Right ventricle myocardium superior (tissue), 1 donor: Measurements from ENCODE around the gene DPM3. TPM values are rescaled to one million over a fixed set of nuclear protein-coding genes. Genes with fewer than 3 reads are reported as not detected.
"Not testable (repeated sequence)": the region's sequence is repeated elsewhere in the genome, so short reads cannot be mapped to it uniquely, and the experiment has no call there.

Experiments
- ATAC-seq: fragments of 200-7000 bp; cut with Tn5 transposase; one replicate; pipeline ENCODE4 v1.9.1; 2020; ENCODE audit warnings: mild to moderate bottlenecking; ENCODE audit not compliant: poor library complexity
- DNase-seq: peaks from one replicate; pipeline ENCODE4 v3.0.0-alpha.2; 2020
- intact Hi-C: fragments of 100-400 bp; cut with DNase I; formaldehyde crosslinking; loops from one replicate; pipeline ENCODE4 v1.11.2; 2022
- long read RNA-seq: library from polyadenylated mRNA; unstranded; transcript quantifications from one replicate; pipeline ENCODE4 v2.0.0, GENCODE V29; 2021
- total RNA-seq: library from RNA; stranded (reverse); fragmentation: NEBNext Ultra II Directional; extraction: Animal tissue kit (Norgen Biotek cat#: 25700); gene quantifications from one replicate; pipeline ENCODE4 v1.2.1, GENCODE V29; 2021
- donor health status: DM: no; HTN: yes; CAD: no; lungs with severe emphysema.

The DPM3 gene, protein sequence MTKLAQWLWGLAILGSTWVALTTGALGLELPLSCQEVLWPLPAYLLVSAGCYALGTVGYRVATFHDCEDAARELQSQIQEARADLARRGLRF
- 49.4 TPM for total RNA-seq
- long read RNA-seq, transcript DPM3-203 (2 exons, 409 nt), result major isoform, 5 of 9 reads
- long read RNA-seq, partial matches to known transcripts, result 0 of 9 reads
- long read RNA-seq, other reads (novel, unspliced or antisense), result 0 of 9 reads

DNA sequence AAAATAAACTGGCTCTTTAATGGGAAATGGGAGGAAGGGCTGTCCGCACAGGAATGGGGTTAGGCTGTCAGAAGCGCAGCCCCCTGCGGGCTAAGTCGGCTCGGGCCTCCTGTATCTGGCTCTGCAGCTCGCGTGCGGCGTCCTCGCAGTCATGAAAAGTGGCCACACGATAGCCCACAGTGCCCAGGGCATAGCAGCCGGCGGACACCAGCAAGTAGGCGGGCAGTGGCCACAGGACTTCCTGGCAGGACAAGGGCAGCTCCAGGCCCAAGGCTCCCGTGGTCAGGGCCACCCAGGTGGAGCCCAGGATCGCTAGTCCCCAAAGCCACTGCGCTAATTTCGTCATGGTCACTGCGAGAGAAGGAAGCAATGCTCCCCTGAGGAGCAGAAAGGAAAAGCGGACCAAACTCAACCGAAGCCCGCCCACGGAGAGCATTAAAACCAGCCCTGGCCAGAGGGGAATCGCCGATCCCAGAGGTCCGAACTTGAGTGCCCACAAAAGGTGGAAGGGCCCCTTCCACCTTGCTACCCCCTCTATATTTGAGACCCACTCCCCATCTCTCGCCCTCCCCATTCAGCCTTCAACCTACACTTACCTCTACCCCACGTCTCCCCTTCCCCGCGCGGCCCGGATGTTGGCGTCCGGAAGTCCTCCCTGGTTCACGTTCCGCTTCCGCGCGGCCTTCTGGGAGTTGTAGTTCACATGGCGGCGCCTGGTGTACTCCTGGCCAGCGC lies at the start of gene DPM3:
Gene DPM3 (minus strand): TSS at position 637 of the 735 bp plus-strand sequence. CDS start 291 bp downstream, at position 346.
- intact Hi-C loops, result no loop called here
- peak; percentile 95 for DNase-seq
- peak; percentile 77 for ATAC-seq

DNA sequence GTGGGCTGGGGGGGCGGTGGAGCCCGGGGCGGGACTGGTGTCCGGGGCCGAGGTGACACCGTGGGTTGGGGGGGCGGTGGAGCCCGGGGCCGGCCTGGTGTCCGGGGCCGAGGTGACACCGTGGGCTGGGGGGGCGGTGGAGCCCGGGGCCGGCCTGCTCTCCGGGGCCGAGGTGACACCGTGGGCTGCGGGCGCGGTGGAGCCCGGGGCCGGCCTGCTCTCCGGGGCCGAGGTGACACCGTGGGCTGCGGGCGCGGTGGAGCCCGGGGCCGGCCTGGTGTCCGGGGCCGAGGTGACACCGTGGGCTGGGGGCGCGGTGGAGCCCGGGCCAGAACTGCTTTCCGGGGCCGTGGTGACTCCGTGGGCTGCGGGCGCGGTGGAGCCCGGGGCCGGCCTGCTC lies 49.6 kb upstream of the DPM3 start:
- intact Hi-C loops, ATAC-seq, DNase-seq: not testable (repeated sequence)

DNA sequence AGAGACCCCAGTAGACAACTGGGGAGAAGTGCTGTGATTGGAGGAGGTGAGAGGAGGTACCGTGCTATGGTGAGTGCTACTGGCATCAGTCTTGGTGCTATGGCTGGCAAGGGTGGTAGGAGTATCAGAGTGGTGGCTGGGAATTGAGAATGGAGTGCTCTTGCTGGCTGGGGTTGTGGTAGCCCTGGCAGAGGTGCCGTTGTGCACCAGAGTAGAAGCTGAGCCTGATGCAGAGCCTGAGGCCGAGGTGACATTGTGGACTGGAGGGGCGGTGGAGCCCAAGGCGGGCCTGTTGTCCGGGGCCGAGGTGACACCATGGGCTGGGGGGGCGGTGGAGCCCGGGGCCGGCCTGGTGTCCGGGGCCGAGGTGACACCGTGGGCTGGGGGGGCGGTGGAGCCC lies 47.9 kb upstream of the DPM3 start:
- DNase-seq (peak; percentile 17), ATAC-seq (no peak)
- intact Hi-C loops, result no loop called here

DNA sequence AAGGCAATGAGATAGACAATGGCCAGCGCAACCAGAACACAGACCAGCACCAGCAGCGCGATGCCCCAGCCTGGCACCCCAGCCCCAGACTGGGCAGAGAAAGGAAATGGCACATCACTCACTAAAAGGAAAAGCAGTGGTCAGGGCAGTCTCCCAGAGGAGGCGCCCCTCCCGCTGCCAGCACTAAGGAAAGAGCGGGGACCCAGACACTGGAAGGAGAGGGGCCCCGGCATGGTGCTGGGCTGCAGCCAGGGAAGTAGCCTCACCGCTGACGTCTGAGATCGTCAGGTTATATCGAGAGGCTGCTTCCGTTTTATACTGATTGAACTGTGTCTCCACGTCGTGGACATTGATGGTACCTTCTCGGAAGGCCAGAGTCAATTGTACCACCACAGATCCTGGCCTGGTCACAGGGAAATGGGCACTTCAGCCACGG lies 47.1 kb upstream of the DPM3 start:
- ATAC-seq (no peak), DNase-seq (no peak)
- intact Hi-C loops, result no loop called here

DNA sequence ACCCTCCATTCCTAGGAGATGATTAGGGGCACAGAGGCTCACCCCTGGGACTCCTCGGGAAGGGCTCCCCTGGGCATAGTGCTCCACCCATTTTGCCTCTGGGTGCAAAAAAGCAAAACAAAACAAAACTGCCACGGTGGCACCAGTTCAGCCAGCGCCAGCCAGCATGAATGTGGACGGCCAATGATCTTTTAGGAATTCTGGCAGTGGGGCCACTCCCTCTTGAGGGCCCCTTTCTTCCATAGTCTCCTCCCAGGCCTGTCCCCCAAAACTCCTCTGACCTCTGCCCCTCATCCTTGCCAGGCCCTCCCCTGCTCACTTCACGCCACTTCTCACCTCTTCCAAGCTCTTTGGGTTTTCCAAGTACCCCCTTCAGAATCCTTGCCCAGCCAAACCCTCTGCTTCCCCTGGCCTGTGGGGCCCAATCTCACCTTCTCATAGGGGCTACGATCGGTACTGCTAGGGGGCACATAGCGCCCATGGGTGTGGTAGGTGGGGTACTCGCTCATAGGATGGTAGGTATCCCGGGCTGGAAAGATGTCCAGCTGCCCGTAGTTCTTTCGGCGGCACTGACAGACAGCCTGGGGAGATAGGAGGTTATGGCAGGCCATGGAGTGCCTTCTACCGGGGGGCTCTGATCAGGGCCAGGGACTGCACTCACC lies 46.6 kb upstream of the DPM3 start:
- peak; percentile 7 for DNase-seq
- intact Hi-C loops, result no loop called here
- ATAC-seq, result no peak

DNA sequence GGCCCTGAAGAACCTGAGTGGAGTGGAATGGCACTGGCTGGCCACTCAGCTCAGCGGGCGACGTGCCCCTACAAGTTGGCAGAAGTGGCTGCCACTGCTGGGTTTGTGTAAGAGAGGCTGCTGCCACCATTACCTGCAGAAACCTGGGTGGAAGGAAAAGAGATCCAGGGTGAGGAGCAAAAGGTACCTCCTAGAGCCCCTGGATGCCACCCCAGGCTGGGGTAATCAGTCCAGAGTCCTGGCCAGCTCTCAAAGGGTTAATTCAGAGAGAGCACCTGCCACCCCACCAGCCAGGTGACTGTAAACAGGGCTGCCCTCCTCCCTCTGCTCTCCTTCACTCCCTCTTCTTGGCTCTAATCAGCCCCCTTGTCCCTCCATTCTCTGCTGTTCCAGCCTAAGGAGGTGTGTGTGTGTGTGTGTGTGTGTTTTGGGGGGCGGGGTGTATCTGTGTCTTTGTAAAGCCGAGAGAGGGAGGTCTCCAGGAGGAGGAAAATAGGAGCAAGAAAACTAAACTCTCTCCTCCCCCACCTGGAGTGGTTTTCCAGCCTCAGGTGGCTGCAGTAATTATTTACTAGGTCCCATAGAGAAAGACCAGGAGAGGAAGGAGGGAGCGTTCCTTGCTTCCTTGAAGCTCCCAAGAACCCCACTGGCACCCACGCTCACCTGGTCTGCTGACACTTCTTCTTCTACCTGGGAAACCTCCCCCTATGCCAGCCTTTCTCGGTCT lies 45.9 kb upstream of the DPM3 start:
- intact Hi-C loops, result no loop called here
- ATAC-seq (no peak), DNase-seq (no peak)

DNA sequence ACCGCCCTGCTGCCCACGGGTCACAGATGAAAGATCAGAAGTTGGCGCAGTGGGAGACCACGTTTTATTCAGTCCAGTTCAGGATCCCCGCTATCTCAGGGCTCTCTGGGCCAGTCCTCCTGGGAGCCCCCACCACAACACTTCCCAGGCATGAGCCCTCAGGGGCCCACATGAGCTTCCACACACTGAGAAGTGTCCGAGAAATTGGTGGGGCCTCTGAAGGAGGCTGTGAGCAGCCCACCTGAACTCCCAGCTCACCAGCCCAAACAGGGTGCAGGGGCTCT lies 45.4 kb upstream of the DPM3 start:
- DNase-seq (peak; percentile 21), ATAC-seq (no peak)
- intact Hi-C loops, result no loop called here

DNA sequence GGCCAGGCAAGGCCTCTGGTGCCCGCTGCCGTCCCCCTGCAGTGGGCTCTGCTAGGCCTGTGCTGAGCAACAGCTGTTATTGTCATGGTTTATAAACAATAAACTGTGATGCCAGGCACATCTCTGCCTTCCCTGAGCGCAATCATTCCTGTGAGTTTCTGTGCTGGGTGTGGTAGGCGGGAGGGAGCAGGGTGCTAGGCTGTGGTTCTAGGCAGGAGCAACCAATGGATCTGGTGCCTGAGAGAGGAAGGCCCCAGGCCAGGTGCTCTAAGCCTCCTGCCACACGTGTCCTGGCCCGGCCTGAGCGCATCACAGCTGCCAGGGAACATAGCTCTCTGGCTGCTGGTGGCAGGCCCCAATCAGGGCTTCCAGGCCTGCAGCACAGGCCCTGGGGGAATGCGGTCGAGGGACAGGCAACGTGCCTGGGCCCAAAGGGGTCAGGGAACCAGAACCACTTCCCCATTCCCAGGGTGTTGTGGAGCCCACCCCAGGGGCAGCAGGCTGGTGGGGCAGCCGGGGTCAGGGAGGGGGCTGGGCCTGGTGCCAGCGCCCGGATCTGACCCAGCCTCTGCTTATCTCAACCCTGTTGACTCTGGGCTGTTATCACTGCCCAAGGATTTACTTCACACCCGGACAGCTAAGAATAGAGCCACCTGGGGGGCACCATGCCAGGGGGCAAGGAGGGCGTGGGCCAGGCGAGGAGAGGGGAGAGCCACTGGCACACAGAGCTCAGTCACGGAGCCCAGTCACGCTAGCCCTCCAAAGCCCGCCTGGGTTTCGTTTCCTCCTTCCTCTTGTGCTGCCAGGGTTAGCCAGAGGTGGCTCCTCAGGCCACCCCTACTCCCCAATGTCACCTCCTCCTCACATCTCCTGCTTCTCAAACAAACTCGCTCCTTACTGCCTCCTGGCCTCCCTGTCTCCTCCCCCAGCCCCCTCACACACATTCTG lies 44.8 kb upstream of the DPM3 start:
- intact Hi-C loops, result no loop called here
- ATAC-seq (peak; percentile 82), DNase-seq (peak; percentile 63)

DNA sequence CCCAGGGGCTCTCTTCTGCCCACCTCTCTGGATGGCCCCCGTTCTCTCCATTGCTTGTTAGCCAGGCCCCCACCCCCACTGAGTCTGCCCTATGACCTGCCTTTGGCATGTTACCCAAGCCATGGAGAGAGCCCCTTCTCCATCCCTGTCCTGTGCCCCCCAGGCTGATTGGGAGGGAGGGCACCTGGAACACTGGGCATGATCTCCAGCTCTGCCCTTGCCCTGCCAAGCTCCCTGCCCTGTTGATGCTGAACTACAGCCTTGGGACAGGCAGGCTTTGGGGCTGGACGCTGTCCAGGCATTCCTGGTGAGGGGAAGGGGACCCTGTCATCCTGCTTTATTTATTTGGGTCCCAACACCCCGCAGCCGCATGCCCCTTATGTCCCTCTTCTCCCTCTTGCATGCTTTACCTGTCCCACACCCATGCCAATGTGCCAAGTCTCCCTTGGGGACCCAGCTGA lies 44.0 kb upstream of the DPM3 start:
- intact Hi-C loops, result no loop called here
- DNase-seq, result no peak
- ATAC-seq, result no peak

DNA sequence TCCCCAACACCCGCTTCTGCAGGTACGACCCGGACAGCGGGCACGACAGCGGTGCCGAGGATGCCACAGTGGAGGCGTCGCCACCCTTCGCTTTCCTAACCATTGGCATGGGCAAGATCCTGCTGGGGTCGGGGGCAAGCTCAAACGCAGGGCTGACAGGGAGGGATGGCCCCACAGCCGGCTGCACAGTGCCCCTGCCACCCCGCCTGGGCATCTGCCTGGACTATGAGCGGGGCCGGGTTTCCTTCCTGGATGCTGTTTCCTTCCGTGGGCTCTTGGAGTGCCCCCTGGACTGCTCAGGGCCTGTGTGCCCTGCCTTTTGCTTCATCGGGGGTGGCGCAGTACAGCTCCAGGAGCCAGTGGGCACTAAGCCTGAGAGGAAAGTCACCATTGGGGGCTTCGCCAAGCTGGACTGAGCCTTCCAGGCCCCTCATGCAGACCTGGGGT lies 43.5 kb upstream of the DPM3 start:
- DNase-seq, result peak; percentile 39
- intact Hi-C loops, result no loop called here
- no peak for ATAC-seq

DNA sequence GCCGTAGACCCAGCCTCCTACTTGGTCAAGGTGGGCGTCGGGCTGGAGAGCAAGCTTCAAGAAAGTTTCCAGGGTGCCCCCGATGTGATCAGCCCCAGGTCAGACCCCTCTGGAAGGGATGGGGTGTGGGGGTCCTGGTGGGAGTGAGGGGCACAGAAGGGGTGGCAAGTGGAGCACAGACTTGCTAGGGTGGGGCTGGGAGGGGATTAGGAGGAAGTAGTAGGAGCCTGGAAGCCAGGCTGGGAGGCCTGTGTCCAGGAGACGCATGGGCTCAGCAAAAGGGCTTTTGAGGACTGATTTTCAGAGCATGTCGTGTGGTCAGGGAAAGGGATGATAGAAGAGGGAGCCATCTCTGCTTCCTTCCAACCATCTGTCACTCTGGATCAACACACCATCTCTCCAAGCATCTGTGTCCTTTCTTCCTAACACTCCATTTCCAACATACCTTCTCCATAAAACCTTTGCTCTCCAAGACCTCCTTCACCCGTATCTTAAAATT lies 41.8 kb upstream of the DPM3 start:
- intact Hi-C loops, result no loop called here
- ATAC-seq, result no peak
- no peak for DNase-seq

DNA sequence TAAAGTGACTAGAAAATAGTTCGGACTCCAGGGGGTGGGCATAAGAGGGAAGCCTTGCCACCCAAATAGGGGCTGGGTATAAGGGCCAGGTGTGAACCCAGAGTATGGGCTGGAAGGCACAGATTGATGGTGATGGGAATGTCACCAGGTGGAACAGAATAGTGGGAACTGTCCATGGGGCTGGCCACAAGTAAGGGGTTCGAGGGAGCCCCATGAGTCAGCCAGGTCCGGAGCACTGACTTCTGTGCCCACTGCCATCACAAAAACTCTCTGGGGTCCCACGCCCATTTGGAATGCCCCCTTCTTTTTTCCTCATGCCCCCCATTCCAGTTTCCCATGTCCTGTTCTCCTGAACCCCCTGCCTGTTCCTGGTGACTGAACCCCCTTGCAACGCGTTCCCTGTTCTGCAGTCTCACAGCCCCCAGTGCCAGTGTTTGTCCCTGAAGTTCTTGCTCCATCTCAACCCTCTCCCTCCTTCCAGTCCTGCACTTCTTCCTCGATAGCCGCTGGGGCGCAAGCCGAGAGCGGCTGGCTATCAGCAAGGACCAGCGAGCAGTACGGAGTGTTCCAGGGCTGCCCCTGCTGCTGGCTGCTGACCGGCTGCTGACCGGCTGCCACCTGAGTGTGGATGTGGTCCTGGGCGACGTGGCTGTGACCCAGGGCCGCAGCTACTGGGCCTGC lies 41.2 kb upstream of the DPM3 start:
- intact Hi-C loops, result no loop called here
- DNase-seq, result peak; percentile 29

DNA sequence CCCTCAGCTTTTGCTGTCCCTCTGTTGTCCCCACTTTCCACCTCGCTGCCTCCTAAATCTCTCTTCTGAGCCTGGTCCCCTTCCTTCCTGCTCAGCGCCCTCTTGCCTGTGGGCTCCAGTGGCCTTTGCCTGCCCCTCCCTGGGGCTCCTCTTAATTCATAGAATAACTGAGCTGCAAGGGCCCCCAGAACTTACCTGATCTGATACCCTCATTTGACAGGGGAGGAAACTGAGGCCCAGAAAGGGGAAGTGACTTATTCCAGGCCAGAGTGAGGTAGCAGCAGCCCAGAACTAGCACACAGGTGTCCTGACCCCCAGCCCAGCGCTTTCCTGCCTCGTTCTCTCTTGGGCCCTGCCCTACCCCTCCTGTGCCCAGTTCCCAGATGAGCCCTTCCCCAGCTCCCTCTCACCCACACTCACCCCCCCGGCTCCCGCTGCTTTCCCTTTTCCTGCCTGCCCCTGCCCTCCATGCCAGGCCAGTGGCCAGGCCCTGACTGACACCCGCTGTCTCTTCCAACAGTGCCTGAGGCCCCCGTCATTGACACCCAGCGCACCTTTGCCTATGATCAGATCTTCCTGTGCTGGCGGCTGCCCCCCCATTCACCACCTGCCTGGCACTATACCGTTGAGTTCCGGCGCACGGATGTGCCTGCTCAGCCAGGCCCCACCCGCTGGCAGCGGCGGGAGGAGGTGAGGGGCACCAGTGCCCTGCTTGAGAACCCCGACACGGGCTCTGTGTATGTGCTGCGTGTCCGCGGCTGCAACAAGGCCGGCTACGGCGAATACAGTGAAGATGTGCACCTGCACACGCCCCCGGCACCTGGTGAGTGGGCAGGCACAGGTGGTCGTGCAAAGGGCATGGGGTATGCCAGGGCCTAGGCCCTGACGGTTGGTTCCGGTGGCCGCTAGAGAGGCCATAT lies 39.0 kb upstream of the DPM3 start:
- DNase-seq (no peak), ATAC-seq (no peak)
- intact Hi-C loops, result no loop called here

More for the DNA sequence above, 41.2 kb upstream of the DPM3 start:
- ATAC-seq, result no peak

DNA sequence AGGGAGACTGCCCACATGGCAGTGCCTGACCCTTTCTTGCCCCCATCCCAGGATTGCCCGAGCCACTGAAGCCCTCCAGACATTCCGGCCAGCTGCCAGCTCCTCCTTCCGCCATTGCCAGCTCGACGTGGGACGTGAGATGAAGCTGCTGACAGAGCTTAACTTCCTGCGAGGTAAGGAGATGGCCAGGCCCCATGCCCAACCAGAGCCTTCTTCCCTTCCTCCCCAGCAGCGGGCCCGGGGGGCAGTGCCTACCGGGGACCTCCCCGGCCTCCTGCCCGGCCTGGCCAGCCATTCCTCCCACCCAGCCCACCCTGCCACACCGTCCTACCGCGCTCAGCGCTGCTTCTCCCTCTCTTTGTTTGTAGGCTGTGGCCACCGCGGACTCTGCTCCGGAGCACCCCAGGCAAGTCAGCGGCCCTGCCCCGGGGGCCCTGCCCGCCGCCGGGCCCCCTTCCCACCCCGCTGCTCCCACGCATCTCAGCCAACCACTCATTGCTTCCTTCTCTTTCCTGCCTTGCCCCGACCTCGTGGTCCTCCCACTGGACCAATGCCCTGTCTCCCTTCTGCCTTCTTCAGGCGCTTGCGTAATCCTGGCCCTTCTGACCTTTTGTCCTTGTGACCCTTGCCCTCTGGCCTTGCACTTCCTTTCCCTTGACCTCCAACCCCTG lies 38.2 kb upstream of the DPM3 start:
- ATAC-seq, result no peak
- intact Hi-C loops, result no loop called here
- DNase-seq, result no peak

DNA sequence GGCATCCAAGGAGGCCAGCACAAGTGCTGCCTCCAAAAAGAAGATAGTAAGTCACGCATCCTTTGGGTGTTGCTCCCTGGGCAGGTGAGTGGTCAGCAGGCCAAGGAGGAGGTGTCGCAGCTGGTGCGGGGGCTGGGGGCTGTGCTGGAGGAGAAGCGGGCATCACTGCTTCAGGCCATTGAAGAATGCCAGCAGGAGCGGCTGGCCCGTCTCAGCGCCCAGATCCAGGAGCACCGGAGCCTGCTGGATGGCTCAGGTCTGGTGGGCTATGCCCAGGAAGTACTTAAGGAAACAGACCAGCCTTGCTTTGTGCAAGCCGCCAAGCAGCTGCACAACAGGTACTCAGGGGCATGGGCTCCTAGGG lies 37.6 kb upstream of the DPM3 start:
- no peak for ATAC-seq
- no peak for DNase-seq
- intact Hi-C loops, result no loop called here
